Body of pancreas (tissue), 4 donors: ENCODE results near the gene BLID.

Source experiments
- POLR2A ChIP-seq, 3 donors: fragments of 450-650 bp; IDR thresholded peaks; one replicate each; pipeline ENCODE4 v1.6.1; 2016; ENCODE audit warnings: antibody characterized with exemption in 3 of 3, mild to moderate bottlenecking in 2 of 3
- TF ChIP-seq, protein P1 (sequence below), 7 experiments: fragments of 450-650 bp in 4 of 7; fragments of 200-600 bp in 3 of 7; sonication (generic) in 3 of 7; IDR thresholded peaks; one replicate each; pipeline ENCODE4 v1.5.1; 2016 to 2019; ENCODE audit warnings: antibody characterized with exemption in 7 of 7

DNA sequence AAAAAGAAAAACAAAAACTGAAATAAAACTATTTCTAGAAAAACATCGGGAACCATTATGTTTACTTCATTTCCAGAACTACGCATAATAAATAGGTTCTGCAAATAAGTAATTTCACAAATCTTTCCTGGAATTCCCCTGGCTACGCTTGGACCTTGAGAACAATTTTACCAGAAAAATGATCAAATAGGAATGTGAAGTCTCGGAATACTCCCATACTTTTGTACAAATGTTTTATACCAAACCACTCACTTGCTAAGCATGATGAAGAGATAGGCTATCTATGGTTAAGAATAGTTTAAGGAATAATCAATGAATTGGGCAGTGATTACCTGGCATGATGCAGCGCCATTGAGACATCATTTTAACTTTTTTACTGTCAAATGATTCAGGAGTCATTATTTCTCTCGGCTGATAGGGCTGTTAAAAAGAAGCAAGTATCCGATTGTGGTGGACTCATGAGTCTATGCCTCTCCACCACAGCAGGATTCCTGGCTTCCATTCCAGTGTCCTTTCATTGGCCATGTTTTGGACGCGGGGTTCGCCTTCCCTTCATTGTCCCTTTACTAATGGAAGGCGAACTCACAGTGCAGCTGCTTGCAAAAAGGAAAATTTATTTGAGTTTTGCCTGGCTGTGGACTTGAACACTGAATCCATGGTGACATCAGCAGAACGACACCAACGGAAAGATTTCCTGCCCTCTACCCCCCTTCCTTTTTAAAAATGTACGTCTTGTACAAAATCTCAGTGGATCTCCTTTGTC lies 39.9 kb upstream of the BLID start:
- TF ChIP-seq, protein P1, sequence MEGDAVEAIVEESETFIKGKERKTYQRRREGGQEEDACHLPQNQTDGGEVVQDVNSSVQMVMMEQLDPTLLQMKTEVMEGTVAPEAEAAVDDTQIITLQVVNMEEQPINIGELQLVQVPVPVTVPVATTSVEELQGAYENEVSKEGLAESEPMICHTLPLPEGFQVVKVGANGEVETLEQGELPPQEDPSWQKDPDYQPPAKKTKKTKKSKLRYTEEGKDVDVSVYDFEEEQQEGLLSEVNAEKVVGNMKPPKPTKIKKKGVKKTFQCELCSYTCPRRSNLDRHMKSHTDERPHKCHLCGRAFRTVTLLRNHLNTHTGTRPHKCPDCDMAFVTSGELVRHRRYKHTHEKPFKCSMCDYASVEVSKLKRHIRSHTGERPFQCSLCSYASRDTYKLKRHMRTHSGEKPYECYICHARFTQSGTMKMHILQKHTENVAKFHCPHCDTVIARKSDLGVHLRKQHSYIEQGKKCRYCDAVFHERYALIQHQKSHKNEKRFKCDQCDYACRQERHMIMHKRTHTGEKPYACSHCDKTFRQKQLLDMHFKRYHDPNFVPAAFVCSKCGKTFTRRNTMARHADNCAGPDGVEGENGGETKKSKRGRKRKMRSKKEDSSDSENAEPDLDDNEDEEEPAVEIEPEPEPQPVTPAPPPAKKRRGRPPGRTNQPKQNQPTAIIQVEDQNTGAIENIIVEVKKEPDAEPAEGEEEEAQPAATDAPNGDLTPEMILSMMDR (IDR thresholded peaks at IDR 0.05): no peak
- no peak for TF ChIP-seq POLR2A (IDR thresholded peaks at IDR 0.05)
